Natural killer cell treated with Interleukin-12 subunit alpha and Interleukin-12 subunit beta and Interleukin-15 and Interleukin-18, amount 100 ng/mL, for 72 hours (primary cell): ENCODE data around the gene MDGA2. TPM values are rescaled to one million over a fixed set of nuclear protein-coding genes. Genes with fewer than 3 reads are reported as not detected.
"Not testable (repeated sequence)": the region's sequence is repeated elsewhere in the genome, so short reads cannot be mapped to it uniquely, and the experiment has no call there.

ENCODE experiments used
- ATAC-seq, 2 donors: fragments of 150-1000 bp; cut with Tn5 transposase in 1 of 2; sonication (Bioruptor Pico), chemical (Tn5 transposase) in 1 of 2; 2 replicates each; pipeline ENCODE4 v1.10.0; 2021
- DNase-seq: peaks from one replicate; pipeline ENCODE4 v3.0.0; 2022; ENCODE audit warnings: low spot score
- H3K27ac Mint-ChIP-seq, 2 donors: 1 replicate in 1 of 2; 2 replicates in 1 of 2; pipeline ENCODE4 v1.8.0; 2022; ENCODE audit warnings: mixed read lengths in 2 of 2, mild to moderate bottlenecking in 1 of 2, moderate library complexity in 1 of 2
- H3K27me3 Mint-ChIP-seq, 2 donors: 1 replicate in 1 of 2; 2 replicates in 1 of 2; pipeline ENCODE4 v1.8.0; 2022; ENCODE audit warnings: mixed read lengths in 2 of 2
- H3K36me3 Mint-ChIP-seq: one replicate; pipeline ENCODE4 v1.8.0; 2022; ENCODE audit warnings: mixed read lengths
- H3K4me1 Mint-ChIP-seq, 2 donors: 1 replicate in 1 of 2; 2 replicates in 1 of 2; pipeline ENCODE4 v1.8.0; 2022; ENCODE audit warnings: low read depth in 2 of 2, mixed read lengths in 2 of 2, mild to moderate bottlenecking in 1 of 2
- H3K4me3 Mint-ChIP-seq: one replicate; pipeline ENCODE4 v1.8.0; 2022; ENCODE audit warnings: mixed read lengths
- H3K9me3 Mint-ChIP-seq: 2 replicates; pipeline ENCODE4 v1.8.0; 2022; ENCODE audit warnings: mixed read lengths
- total RNA-seq, 2 donors: library from RNA; stranded (reverse); gene quantifications; one replicate each; pipeline ENCODE4 v1.2.3, GENCODE V29; 2022

MDGA2 gene
- total RNA-seq, 2 donors from 2014 or later: not detected

- no peaks in the 10 kb centered on the region for H3K4me1 Mint-ChIP-seq
- H3K27me3 Mint-ChIP-seq: no peaks in the 10 kb centered on the region
Observed at GRCh38 chr14:47195582-47195981, 479.8 kb downstream of the MDGA2 start.

GRCh38 chr14:47194055-47194454 is 481.4 kb downstream of the MDGA2 start:
- Mint-ChIP-seq H3K27me3 (no peaks in the 10 kb centered on the region), H3K36me3 (no peaks in the 10 kb centered on the region), H3K4me3 (no peak overlapping the region), H3K9me3 (peaks cover 11% of the 10 kb centered on the region), H3K27ac (no peak overlapping the region), H3K4me1 (no peaks in the 10 kb centered on the region)
- no peak for ATAC-seq
- no peak for DNase-seq

More at GRCh38 chr14:47195582-47195981, 479.8 kb downstream of the MDGA2 start:
- H3K36me3 Mint-ChIP-seq: no peaks in the 10 kb centered on the region
- DNase-seq: no peak
- no peak overlapping the region for H3K4me3 Mint-ChIP-seq
- no peak overlapping the region for H3K27ac Mint-ChIP-seq
- ATAC-seq: no peak
- H3K9me3 Mint-ChIP-seq: peaks cover 11% of the 10 kb centered on the region

GRCh38 chr14:47192203-47192602 is 483.2 kb downstream of the MDGA2 start:
- H3K27me3 Mint-ChIP-seq, H3K36me3 Mint-ChIP-seq, ATAC-seq, H3K4me3 Mint-ChIP-seq, H3K27ac Mint-ChIP-seq, DNase-seq, H3K4me1 Mint-ChIP-seq: not testable (repeated sequence)
- H3K9me3 Mint-ChIP-seq: peaks cover 11% of the 10 kb centered on the region

GRCh38 chr14:47191700-47192099 is 483.7 kb downstream of the MDGA2 start:
- Mint-ChIP-seq H3K36me3 (no peaks in the 10 kb centered on the region), H3K4me1 (no peaks in the 10 kb centered on the region), H3K9me3 (peaks cover 11% of the 10 kb centered on the region), H3K4me3 (no peak overlapping the region), H3K27ac (no peak overlapping the region), H3K27me3 (no peaks in the 10 kb centered on the region)
- ATAC-seq (no peak), DNase-seq (no peak)

GRCh38 chr14:47189911-47190484 is 485.4 kb downstream of the MDGA2 start:
- no peaks in the 10 kb centered on the region for H3K36me3 Mint-ChIP-seq
- no peaks in the 10 kb centered on the region for H3K27me3 Mint-ChIP-seq
- DNase-seq: no peak
- ATAC-seq: no peak
- no peak overlapping the region for H3K27ac Mint-ChIP-seq
- peaks cover 11% of the 10 kb centered on the region for H3K9me3 Mint-ChIP-seq
- no peak overlapping the region for H3K4me3 Mint-ChIP-seq
- no peaks in the 10 kb centered on the region for H3K4me1 Mint-ChIP-seq

GRCh38 chr14:47186486-47186885 is 488.9 kb downstream of the MDGA2 start:
- ATAC-seq (no peak), DNase-seq (no peak)
- Mint-ChIP-seq H3K4me3 (no peak overlapping the region), H3K4me1 (no peaks in the 10 kb centered on the region), H3K36me3 (no peaks in the 10 kb centered on the region), H3K27me3 (no peaks in the 10 kb centered on the region), H3K9me3 (peaks cover 7% of the 10 kb centered on the region), H3K27ac (no peak overlapping the region)

- no peaks in the 10 kb centered on the region for H3K27me3 Mint-ChIP-seq
- no peaks in the 10 kb centered on the region for H3K4me1 Mint-ChIP-seq
- DNase-seq (no peak), ATAC-seq (no peak)
- H3K9me3 Mint-ChIP-seq: peaks cover 11% of the 10 kb centered on the region
- no peaks in the 10 kb centered on the region for H3K36me3 Mint-ChIP-seq
- no peak overlapping the region for H3K27ac Mint-ChIP-seq
- H3K4me3 Mint-ChIP-seq: no peak overlapping the region
Observed at GRCh38 chr14:47179906-47180305, 495.5 kb downstream of the MDGA2 start.

GRCh38 chr14:47171896-47172295 is 503.5 kb downstream of the MDGA2 start:
- H3K9me3 Mint-ChIP-seq: peaks cover 22% of the 10 kb centered on the region
- not testable (repeated sequence) for H3K27ac Mint-ChIP-seq, DNase-seq, H3K27me3 Mint-ChIP-seq, H3K4me3 Mint-ChIP-seq, ATAC-seq, H3K4me1 Mint-ChIP-seq
- H3K36me3 Mint-ChIP-seq: peaks cover 12% of the 10 kb centered on the region

GRCh38 chr14:47167402-47167801 is 508.0 kb downstream of the MDGA2 start:
- ATAC-seq (no peak), DNase-seq (no peak)
- Mint-ChIP-seq H3K9me3 (peaks cover 9% of the 10 kb centered on the region), H3K27me3 (no peaks in the 10 kb centered on the region), H3K27ac (no peak overlapping the region), H3K4me3 (no peak overlapping the region), H3K4me1 (no peaks in the 10 kb centered on the region), H3K36me3 (no peaks in the 10 kb centered on the region)

GRCh38 chr14:47155395-47155794 is 520.0 kb downstream of the MDGA2 start:
- Mint-ChIP-seq H3K27me3 (no peaks in the 10 kb centered on the region), H3K36me3 (peaks cover 9% of the 10 kb centered on the region), H3K4me3 (no peak overlapping the region), H3K27ac (no peak overlapping the region), H3K9me3 (peaks cover 15% of the 10 kb centered on the region), H3K4me1 (no peaks in the 10 kb centered on the region)
- DNase-seq (no peak), ATAC-seq (no peak)

- Mint-ChIP-seq H3K9me3 (peaks cover 19% of the 10 kb centered on the region), H3K27ac (no peak overlapping the region), H3K36me3 (peaks cover 9% of the 10 kb centered on the region), H3K4me1 (no peaks in the 10 kb centered on the region), H3K4me3 (no peak overlapping the region), H3K27me3 (no peaks in the 10 kb centered on the region)
- ATAC-seq: no peak
- DNase-seq: no peak
Observed at GRCh38 chr14:47154276-47154797, 521.1 kb downstream of the MDGA2 start.

GRCh38 chr14:47153746-47154145 is 521.7 kb downstream of the MDGA2 start:
- Mint-ChIP-seq H3K27ac (no peak overlapping the region), H3K27me3 (no peaks in the 10 kb centered on the region), H3K9me3 (peaks cover 19% of the 10 kb centered on the region), H3K4me3 (no peak overlapping the region), H3K4me1 (no peaks in the 10 kb centered on the region), H3K36me3 (peaks cover 9% of the 10 kb centered on the region)
- no peak for ATAC-seq
- DNase-seq: no peak

- no peak overlapping the region for H3K27ac Mint-ChIP-seq
- peaks cover 9% of the 10 kb centered on the region for H3K36me3 Mint-ChIP-seq
- no peaks in the 10 kb centered on the region for H3K27me3 Mint-ChIP-seq
- H3K4me1 Mint-ChIP-seq: no peaks in the 10 kb centered on the region
- DNase-seq: no peak
- H3K9me3 Mint-ChIP-seq: peaks cover 20% of the 10 kb centered on the region
- ATAC-seq: no peak
- H3K4me3 Mint-ChIP-seq: no peak overlapping the region
Observed at GRCh38 chr14:47150267-47150666, 525.1 kb downstream of the MDGA2 start.

- DNase-seq (no peak), ATAC-seq (no peak)
- Mint-ChIP-seq H3K9me3 (peaks cover 17% of the 10 kb centered on the region), H3K27ac (no peak overlapping the region), H3K4me1 (no peaks in the 10 kb centered on the region), H3K4me3 (no peak overlapping the region), H3K27me3 (no peaks in the 10 kb centered on the region), H3K36me3 (peaks cover 9% of the 10 kb centered on the region)
Observed at GRCh38 chr14:47149326-47149725, 526.1 kb downstream of the MDGA2 start.

- Mint-ChIP-seq H3K9me3 (peaks cover 16% of the 10 kb centered on the region), H3K4me3 (no peak overlapping the region), H3K27ac (no peak overlapping the region), H3K4me1 (no peaks in the 10 kb centered on the region), H3K27me3 (no peaks in the 10 kb centered on the region), H3K36me3 (peaks cover 9% of the 10 kb centered on the region)
- DNase-seq: no peak
- ATAC-seq: no peak
Observed at GRCh38 chr14:47148686-47149085, 526.7 kb downstream of the MDGA2 start.
